ENCODE results near the gene SORCS3. TPM values are rescaled to one million over a fixed set of nuclear protein-coding genes. Genes with fewer than 3 reads are reported as not detected.

Gene SORCS3
- total and polyA plus RNA-seq, 10 of the 15 experiments (the other 5 are each of a cell fraction or from before 2014, with no cell fraction given), result 0.01 to 0.04 (median 0.02) TPM; not detected in 7

DNA sequence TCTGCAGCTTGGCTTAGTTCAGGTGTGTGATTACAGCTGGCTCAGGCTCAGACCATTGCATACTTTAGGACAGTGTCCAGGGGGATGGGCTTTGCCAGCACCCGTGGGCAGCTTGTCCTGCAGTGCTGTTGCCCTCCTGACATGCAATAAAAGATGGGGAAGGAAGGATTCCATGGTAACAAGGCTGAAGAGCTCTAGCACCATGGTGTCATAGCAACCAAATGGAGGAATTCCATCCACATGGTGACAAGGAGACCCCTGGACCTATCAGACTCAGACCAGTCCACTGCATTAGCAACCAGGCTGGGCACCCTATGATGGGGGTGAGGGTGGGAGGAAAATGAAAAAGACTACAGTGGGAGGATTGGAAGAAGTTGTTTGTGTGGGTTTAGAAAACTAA, 49.9 kb downstream of the SORCS3 start:
- Histone ChIP-seq H3K4me3 (no peak overlapping the region), H3K79me2 (ENCODE audit: control insufficient read depth, insufficient read depth, low read length) (no peaks in the 10 kb centered on the region), H4K20me1 (ENCODE audit: control insufficient read depth, insufficient read depth) (no peaks in the 10 kb centered on the region), H3K4me1 (ENCODE audit: control insufficient read depth, insufficient read depth, low read length) (no peaks in the 10 kb centered on the region), H3K9me3 (replicated peaks; ENCODE audit: control insufficient read depth, insufficient read depth, low read length) (no peaks in the 10 kb centered on the region), H3K27ac (ENCODE audit: control insufficient read depth, insufficient read depth) (no peak overlapping the region), H3K27me3 (replicated peaks in 1 of 2; ENCODE audit: control insufficient read depth in 2 of 2, insufficient read depth in 2 of 2, low read length in 1 of 2) (0 out of 4 replicates have a peak, but pooled peaks cover 0 to 2% of the 10 kb centered on the region in 2 experiments), H3K9ac (ENCODE audit: control insufficient read depth, insufficient read depth, low read length) (no peak overlapping the region), H2AFZ (ENCODE audit: control insufficient read depth, low read depth, low read length) (no peak overlapping the region), H3K36me3 (ENCODE audit: control insufficient read depth in 2 of 2, insufficient read depth in 2 of 2, low read length in 1 of 2) (no peaks in the 10 kb centered on the region), H3K4me2 (ENCODE audit: control insufficient read depth, insufficient read depth) (no peak overlapping the region)
- no TSS peak for BruUV-seq (replicated peaks)
- ChIA-PET SMC1A (ENCODE audit: uncharacterized antibody, unreplicated experiment) (interaction anchor here (1.9 kb wide), 1 partner anchor 9 kb away, joined by 4 read pairs; no protein-coding TSS in a partner anchor), RAD21 (ENCODE audit: unreplicated experiment) (no interaction called here), POLR2A (no interaction called here), CTCF (no interaction called here)
- no peak for TF ChIP-seq E2F4 (IDR thresholded peaks at IDR 0.05; ENCODE audit: low read depth, low read length)
- TF ChIP-seq ZSCAN29 (IDR thresholded peaks at IDR 0.05), result no peak
- TF ChIP-seq RELA (IDR thresholded peaks at IDR 0.05; ENCODE audit: borderline replicate concordance, partially characterized antibody), result no peak
- no peak for TF ChIP-seq JUNB (IDR thresholded peaks at IDR 0.05)
- no peak for TF ChIP-seq ZNF24 (IDR thresholded peaks at IDR 0.05)
- no peak for TF ChIP-seq SREBF1 (IDR thresholded peaks at IDR 0.05; ENCODE audit: low read length)
- TF ChIP-seq SUPT20H (IDR thresholded peaks at IDR 0.05; ENCODE audit: borderline replicate concordance, control insufficient read depth, low read depth, low read length), result no peak
- no peak for TF ChIP-seq PAX8 (IDR thresholded peaks at IDR 0.05)
- no peak for TF ChIP-seq EZH2 (IDR thresholded peaks at IDR 0.05; ENCODE audit: borderline replicate concordance, control insufficient read depth, low read depth, low read length)
- TF ChIP-seq, protein P1, sequence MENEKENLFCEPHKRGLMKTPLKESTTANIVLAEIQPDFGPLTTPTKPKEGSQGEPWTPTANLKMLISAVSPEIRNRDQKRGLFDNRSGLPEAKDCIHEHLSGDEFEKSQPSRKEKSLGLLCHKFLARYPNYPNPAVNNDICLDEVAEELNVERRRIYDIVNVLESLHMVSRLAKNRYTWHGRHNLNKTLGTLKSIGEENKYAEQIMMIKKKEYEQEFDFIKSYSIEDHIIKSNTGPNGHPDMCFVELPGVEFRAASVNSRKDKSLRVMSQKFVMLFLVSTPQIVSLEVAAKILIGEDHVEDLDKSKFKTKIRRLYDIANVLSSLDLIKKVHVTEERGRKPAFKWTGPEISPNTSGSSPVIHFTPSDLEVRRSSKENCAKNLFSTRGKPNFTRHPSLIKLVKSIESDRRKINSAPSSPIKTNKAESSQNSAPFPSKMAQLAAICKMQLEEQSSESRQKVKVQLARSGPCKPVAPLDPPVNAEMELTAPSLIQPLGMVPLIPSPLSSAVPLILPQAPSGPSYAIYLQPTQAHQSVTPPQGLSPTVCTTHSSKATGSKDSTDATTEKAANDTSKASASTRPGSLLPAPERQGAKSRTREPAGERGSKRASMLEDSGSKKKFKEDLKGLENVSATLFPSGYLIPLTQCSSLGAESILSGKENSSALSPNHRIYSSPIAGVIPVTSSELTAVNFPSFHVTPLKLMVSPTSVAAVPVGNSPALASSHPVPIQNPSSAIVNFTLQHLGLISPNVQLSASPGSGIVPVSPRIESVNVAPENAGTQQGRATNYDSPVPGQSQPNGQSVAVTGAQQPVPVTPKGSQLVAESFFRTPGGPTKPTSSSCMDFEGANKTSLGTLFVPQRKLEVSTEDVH (IDR thresholded peaks at IDR 0.05; ENCODE audit: low read depth, partially characterized antibody), result no peak
- TF ChIP-seq NR2F1 (conservative IDR thresholded peaks at IDR 0.05), result no peak
- TF ChIP-seq POLR2AphosphoS2 (IDR thresholded peaks at IDR 0.05; ENCODE audit: low read depth, low read length), result no peak
- TF ChIP-seq ZNF217 (IDR thresholded peaks at IDR 0.05), result no peak
- no peak for TF ChIP-seq IRF4 (IDR thresholded peaks at IDR 0.05; ENCODE audit: low read depth, low read length)
- no peak for TF ChIP-seq RAD51 (IDR thresholded peaks at IDR 0.05)
- no peak for TF ChIP-seq GATAD2B (conservative IDR thresholded peaks at IDR 0.05; ENCODE audit: low read depth)
- TF ChIP-seq CREM (IDR thresholded peaks at IDR 0.05; ENCODE audit: low read depth), result no peak
- no peak for TF ChIP-seq PBX3 (IDR thresholded peaks at IDR 0.05; ENCODE audit: insufficient replicate concordance, low read depth, low read length)
- ATAC-seq (no peak), DNase-seq (ENCODE audit: low read depth, low spot score) (no peak), FAIRE-seq (no peak)
- in situ Hi-C loops (cut with MboI), result no loop called here
- intact Hi-C loops (cut with micrococcal nuclease; ENCODE audit: unreplicated experiment), result no loop called here
- WGBS (ENCODE audit: insufficient coverage, insufficient replicate concordance, low lambda C conversion rate, missing lambda C conversion rate), result 0% methylated on average over 1 of the region's 1 CpG

All from GM12878 (cell line).